ENCODE results near the gene PLD6.

The PLD6 gene

GRCh38 chr17:17228521-17229279, 22.6 kb upstream of the PLD6 start:
- no peaks in the 10 kb centered on the region for H4K20me1 ChIP-seq (ENCODE audit: insufficient read depth)
- H3K27ac ChIP-seq, result no peak overlapping the region
- H3K79me2 ChIP-seq (ENCODE audit: insufficient read depth, low read depth), result peaks cover 3% of the 10 kb centered on the region; the same call in 1 of the 2 replicates
- no peaks in the 10 kb centered on the region for H3K4me1 ChIP-seq (ENCODE audit: low read depth, poor library complexity, severe bottlenecking)
- no peak overlapping the region for H2AFZ ChIP-seq (ENCODE audit: low read depth)
- peaks cover 5% of the 10 kb centered on the region; the same call in 1 of the 2 replicates for H3K36me3 ChIP-seq (ENCODE audit: insufficient read depth)
- H3K4me2 ChIP-seq, result no peak overlapping the region
- H3K27me3 ChIP-seq (ENCODE audit: insufficient read depth, low read depth), result no peaks in the 10 kb centered on the region
- no peak overlapping the region for H3K4me3 ChIP-seq (IDR thresholded peaks at IDR 0.05; ENCODE audit: insufficient read depth, low read depth, low read length)
- no peak for TF ChIP-seq CTCF (conservative IDR thresholded peaks at IDR 0.05; ENCODE audit: low read depth, low read length)
- H3K9ac ChIP-seq, result no peak overlapping the region

- no peaks in the 10 kb centered on the region for H4K20me1 ChIP-seq (ENCODE audit: insufficient read depth)
- no peaks in the 10 kb centered on the region for H3K27me3 ChIP-seq (ENCODE audit: insufficient read depth, low read depth)
- H2AFZ ChIP-seq (ENCODE audit: low read depth), result no peak overlapping the region
- H3K27ac ChIP-seq, result no peak overlapping the region
- H3K79me2 ChIP-seq (ENCODE audit: insufficient read depth, low read depth), result no peaks in the 10 kb centered on the region
- no peak for TF ChIP-seq CTCF (conservative IDR thresholded peaks at IDR 0.05; ENCODE audit: low read depth, low read length)
- peaks cover 5% of the 10 kb centered on the region; the same call in 1 of the 2 replicates for H3K36me3 ChIP-seq (ENCODE audit: insufficient read depth)
- H3K9ac ChIP-seq, result no peak overlapping the region
- no peaks in the 10 kb centered on the region for H3K4me1 ChIP-seq (ENCODE audit: low read depth, poor library complexity, severe bottlenecking)
- no peak overlapping the region for H3K4me2 ChIP-seq
- H3K4me3 ChIP-seq (IDR thresholded peaks at IDR 0.05; ENCODE audit: insufficient read depth, low read depth, low read length), result no peak overlapping the region
Observed at GRCh38 chr17:17227608-17228520, 21.7 kb upstream of the PLD6 start.

- no peak for TF ChIP-seq CTCF (conservative IDR thresholded peaks at IDR 0.05; ENCODE audit: low read depth, low read length)
- no peak overlapping the region for H3K9ac ChIP-seq
- H2AFZ ChIP-seq (ENCODE audit: low read depth), result no peak overlapping the region
- H3K79me2 ChIP-seq (ENCODE audit: insufficient read depth, low read depth), result no peaks in the 10 kb centered on the region
- no peak overlapping the region for H3K4me3 ChIP-seq (IDR thresholded peaks at IDR 0.05; ENCODE audit: insufficient read depth, low read depth, low read length)
- H3K27ac ChIP-seq, result no peak overlapping the region
- no peaks in the 10 kb centered on the region for H3K27me3 ChIP-seq (ENCODE audit: insufficient read depth, low read depth)
- H3K36me3 ChIP-seq (ENCODE audit: insufficient read depth), result peaks cover 5% of the 10 kb centered on the region; the same call in 1 of the 2 replicates
- no peaks in the 10 kb centered on the region for H4K20me1 ChIP-seq (ENCODE audit: insufficient read depth)
- H3K4me1 ChIP-seq (ENCODE audit: low read depth, poor library complexity, severe bottlenecking), result no peaks in the 10 kb centered on the region
- no peak overlapping the region for H3K4me2 ChIP-seq
Observed at GRCh38 chr17:17226451-17227265, 20.5 kb upstream of the PLD6 start.

- TF ChIP-seq CTCF (conservative IDR thresholded peaks at IDR 0.05; ENCODE audit: low read depth, low read length), result no peak
- H3K36me3 ChIP-seq (ENCODE audit: insufficient read depth), result peaks cover 5% of the 10 kb centered on the region; the same call in 1 of the 2 replicates
- H3K4me2 ChIP-seq, result no peak overlapping the region
Observed at GRCh38 chr17:17225901-17226300, 19.8 kb upstream of the PLD6 start.

More at GRCh38 chr17:17225901-17226300, 19.8 kb upstream of the PLD6 start:
- H3K27me3 ChIP-seq (ENCODE audit: insufficient read depth, low read depth), result no peaks in the 10 kb centered on the region
- H2AFZ ChIP-seq (ENCODE audit: low read depth), result no peak overlapping the region
- no peaks in the 10 kb centered on the region for H4K20me1 ChIP-seq (ENCODE audit: insufficient read depth)
- H3K4me1 ChIP-seq (ENCODE audit: low read depth, poor library complexity, severe bottlenecking), result no peaks in the 10 kb centered on the region
- H3K4me3 ChIP-seq (IDR thresholded peaks at IDR 0.05; ENCODE audit: insufficient read depth, low read depth, low read length), result no peak overlapping the region
- H3K27ac ChIP-seq, result no peak overlapping the region
- H3K79me2 ChIP-seq (ENCODE audit: insufficient read depth, low read depth), result no peaks in the 10 kb centered on the region
- no peak overlapping the region for H3K9ac ChIP-seq
